HG03045 (cell line): ENCODE data around the gene OR6C70.

ENCODE experiments used
- ATAC-seq: cut with Tn5 transposase; IDR thresholded peaks from one replicate; pipeline ENCODE4 v1.9.1; 2021; ENCODE audit warnings: mild to moderate bottlenecking, moderate library complexity; ENCODE audit not compliant: unreplicated experiment

OR6C70 gene

GRCh38 chr12:55420307-55420962 is 49.5 kb downstream of the OR6C70 start:
- no peak for ATAC-seq
